Suppressor macrophage treated with lipopolysaccharide for 1 hour (primary cell): ENCODE data around the gene BABAM1.

ENCODE experiments used
- DNase-seq, 3 donors: peaks; one replicate each; pipeline ENCODE4 v3.0.0-alpha.2; 2020 to 2022

The BABAM1 gene

GRCh38 chr19:17275441-17276175, 8.4 kb downstream of the BABAM1 start:
- DNase-seq = no peak

DNA sequence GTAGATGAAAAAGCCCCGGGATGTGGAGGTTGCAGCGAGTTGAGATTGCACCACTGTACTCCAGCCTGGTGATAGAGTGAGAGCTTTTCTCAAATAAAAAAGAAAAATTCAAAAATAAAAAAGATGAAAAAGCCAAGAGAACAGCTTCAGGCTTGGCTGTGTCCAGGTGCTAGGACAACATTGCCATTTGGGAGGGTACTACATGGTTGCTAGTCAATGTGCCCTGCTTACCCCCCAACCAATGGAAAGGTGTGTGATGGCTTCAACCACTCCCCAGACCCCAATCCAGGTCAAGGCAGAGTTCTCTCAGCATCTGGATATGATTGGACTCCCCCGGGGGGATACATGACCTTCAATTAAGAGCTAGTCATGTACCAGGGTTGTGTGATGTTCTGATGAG, 12.2 kb downstream of the BABAM1 start:
- DNase-seq = no peak

- peak; percentile 91 to 93 (median 92) for DNase-seq
Measured at GRCh38 chr19:17281391-17282304, 14.4 kb downstream of the BABAM1 start, which contains the start of gene ANKLE1. Gene ANKLE1 (plus strand): TSS chr19:17281901. CDS start chr19:17281921, 20 bp downstream.

- peak; percentile 83 to 94 (median 84) for DNase-seq
Measured at GRCh38 chr19:17282488-17283125, 15.4 kb downstream of the BABAM1 start.

GRCh38 chr19:17283504-17283996, 16.3 kb downstream of the BABAM1 start:
- DNase-seq = no peak

- DNase-seq = no peak
Measured at GRCh38 chr19:17285415-17286135, 18.3 kb downstream of the BABAM1 start.

- no peak for DNase-seq
Measured at GRCh38 chr19:17286263-17286662, 19.0 kb downstream of the BABAM1 start.

DNA sequence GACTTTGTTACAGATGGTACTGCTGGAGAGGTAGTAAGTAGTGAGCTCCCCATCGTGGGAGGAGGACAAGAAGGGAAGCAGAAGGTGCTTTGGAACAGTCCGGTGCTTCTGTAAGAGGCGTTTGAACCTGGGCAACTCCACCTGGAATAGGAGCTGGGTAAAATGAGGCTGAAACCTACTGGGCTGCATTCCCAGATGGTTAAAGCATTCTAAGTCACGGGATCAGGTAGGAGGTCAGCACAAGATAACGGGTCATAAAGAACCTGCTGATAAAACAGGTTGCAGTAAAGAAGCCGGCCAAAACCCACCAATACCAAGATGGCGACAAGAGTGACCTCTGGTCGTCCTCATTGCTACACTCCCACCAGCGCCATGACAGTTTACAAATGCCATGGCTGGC, 19.5 kb downstream of the BABAM1 start:
- no peak for DNase-seq

GRCh38 chr19:17289489-17289888, 22.2 kb downstream of the BABAM1 start:
- peak; percentile 80 to 90 (median 82) for DNase-seq

DNA sequence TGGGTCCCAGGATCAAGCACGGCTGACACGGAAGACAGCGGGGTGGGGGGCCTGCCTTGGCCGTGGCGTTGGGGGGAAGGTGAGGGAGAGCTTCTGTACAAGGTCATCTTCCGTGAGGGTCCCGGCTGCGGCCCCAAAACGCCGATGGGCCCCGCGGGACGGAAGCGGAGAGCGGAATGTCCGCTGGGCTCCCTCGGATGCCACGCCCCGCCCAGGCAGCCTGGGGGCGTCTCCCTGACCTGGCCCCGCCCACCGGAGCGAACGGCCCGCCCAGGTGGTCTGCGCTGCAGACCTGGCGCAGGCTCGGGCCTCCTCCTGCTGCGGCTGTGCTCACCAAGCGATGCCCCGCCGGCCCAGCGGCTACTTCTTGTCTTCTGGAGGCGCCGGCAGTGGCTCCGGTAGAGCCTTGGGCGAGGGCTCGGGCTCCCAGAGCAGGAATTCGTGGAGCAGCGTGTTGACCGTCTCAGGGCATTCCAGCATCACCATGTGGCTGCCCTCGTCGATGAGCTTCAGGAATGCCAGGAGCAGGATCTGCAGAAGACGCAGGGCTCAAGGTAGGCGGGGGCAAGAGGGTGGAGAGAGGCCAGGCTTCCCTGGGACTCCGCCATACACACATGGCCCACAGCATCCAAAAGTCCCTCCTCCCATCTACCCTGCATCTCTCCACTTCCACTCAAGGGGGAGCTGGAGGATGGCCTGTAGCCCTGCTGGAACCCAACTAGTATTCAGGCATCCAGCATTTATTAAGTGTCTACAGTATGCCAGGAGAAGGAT, 25.2 kb downstream of the BABAM1 start:
- DNase-seq = peak; percentile 84 to 92 (median 88)

DNA sequence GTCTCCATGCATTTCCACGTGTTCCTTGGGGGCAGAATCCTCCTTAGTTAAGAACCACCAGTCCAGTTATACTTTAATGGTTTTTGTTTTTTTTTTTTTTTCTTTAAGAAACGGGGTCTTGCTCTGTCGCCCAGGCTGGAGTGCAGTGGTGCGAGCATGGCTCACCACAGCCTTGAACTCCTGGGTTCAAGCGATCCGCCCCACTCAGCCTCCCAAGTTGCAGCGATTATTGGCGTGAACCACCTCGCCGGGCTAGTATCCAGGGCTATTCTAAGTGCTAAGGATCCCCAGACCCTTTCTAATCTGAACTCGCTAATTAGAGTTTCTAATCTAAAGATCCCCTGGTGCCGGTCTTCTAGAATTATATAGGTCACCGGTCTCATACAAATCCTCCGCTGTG, 26.4 kb downstream of the BABAM1 start:
- no peak for DNase-seq

DNA sequence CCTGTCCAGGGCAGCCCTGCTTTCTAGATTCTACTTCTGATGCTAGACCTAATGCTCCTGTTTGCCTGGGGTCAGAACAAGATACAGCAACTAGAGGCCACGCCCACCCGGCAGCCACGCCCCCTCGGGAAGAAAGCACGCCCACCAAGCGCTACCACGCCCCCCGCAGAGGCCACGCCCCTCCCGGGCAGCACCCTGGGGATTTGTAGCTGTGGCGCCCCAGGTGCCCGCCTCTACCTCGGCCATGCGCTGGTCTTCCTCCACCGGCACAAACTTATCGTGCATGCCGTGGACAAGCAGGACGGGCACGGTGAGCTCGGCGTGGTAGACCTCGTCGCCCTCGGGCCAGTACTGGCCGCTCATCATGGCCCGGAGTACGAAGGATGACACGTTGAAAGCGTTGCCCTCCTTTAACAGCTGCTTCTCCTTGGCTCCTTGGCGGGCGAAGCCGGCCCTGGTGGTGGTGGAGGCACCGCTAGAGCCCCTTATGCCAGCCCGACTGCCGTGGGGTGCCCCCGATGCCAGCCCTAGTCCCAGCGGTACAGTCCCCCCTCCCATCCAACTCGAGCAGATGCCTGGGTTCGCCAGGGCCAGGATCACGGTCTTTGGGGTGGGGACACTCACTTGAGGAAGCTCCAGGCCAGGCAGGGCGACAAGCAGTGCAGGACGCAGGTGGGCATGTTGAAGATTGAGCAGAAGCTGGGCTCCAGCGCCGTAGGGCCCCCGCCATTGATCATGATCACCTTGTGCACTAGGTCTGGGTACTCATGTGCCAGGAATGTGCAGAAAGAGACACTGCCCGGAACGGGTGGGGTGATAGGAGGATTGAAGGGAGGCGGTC, 27.0 kb downstream of the BABAM1 start:
- peak; percentile 50 to 75 (median 53) for DNase-seq

DNA sequence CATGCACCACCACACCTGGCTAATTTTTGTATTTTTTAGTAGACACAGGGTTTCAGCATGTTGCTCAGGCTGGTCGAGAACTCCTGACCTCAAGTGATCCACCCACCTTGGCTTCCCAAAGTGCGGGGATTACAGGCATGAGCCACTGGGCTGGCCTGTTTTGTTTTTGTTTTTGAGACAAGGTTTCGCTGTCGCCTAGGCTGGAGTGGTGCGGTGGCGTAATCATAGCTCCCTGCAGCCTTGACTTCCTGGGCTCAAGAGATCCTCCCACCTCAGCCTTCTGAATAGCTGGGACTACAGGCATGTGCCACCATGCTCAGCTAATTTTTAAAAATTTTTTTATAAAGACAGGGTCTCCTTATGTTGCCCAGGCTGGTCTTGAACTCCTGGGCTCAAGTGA, 28.3 kb downstream of the BABAM1 start:
- peak in 1 of 3 donors; percentile 16 for DNase-seq

DNA sequence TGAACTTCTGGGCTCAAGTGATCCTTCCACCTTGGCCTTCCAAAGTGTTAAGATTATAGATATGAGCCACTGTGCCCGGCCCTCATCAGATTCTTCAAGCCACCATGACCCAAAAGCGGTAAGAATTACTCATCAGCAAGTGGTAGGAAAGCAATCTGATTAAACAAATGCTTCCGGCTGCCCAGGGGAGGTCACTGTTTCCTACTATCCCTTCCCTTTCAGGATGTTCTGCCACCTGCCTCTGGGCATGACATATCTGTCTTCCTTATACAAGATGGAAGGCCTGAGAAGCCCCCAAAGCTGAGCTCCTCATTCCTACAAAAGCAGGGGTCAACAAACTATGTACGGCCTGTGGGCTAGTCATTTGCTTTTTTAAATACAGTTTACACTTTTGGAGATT, 29.0 kb downstream of the BABAM1 start:
- peak; percentile 23 to 37 (median 33) for DNase-seq

- no peak for DNase-seq
Measured at GRCh38 chr19:17296976-17297375, 29.7 kb downstream of the BABAM1 start.

GRCh38 chr19:17300992-17301619, 33.9 kb downstream of the BABAM1 start:
- no peak for DNase-seq

GRCh38 chr19:17302391-17303166, 35.3 kb downstream of the BABAM1 start:
- DNase-seq = peak; percentile 68 to 74 (median 69)

- DNase-seq = peak; percentile 99
Measured at GRCh38 chr19:17303167-17303939, 36.1 kb downstream of the BABAM1 start, which contains the start of gene ABHD8. Gene ABHD8 (minus strand): TSS chr19:17303425. CDS start chr19:17301616, 1,809 bp downstream.
